Measurements from ENCODE around the gene TEX2. TPM values are rescaled to one million over a fixed set of nuclear protein-coding genes. Genes with fewer than 3 reads are reported as not detected.

Gene TEX2
- total and polyA plus RNA-seq, 2 donors from 2014 or later, result 14.0 to 39.1 TPM

DNA sequence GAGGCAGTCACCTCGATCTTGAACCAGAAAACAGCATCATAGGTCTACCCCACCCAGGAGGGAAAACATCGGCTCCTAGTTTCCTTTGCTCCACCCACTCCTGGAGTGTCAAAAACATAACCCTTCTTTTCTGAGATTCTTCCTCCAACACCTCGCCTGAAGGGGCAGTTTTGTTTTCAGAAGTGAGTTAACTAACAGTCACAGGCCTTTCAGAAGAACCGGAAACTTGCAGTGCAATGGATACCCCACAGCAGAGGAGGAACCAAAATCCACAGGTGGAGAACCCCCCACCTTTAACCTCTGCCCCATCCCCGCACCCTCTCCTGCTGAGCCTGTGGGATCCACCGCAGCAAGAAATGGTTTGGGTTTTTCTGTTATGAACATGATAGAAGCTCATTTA lies 7.8 kb upstream of the TEX2 start:
- Histone ChIP-seq H3K9ac (ENCODE audit: low read length in 3 of 3) (no peak overlapping the region), H3K27me3 (ENCODE audit: control insufficient read depth, insufficient read depth, low read length) (no peaks in the 10 kb centered on the region), H3K4me1 (ENCODE audit: control insufficient read depth in 2 of 3, insufficient read depth in 2 of 3, low read depth in 1 of 3, low read length in 3 of 3) (no peaks in the 10 kb centered on the region), H3K27ac (ENCODE audit: low read depth in 2 of 2, low read length in 2 of 2) (no peak overlapping the region), H3K4me3 (ENCODE audit: low read length in 3 of 3) (no peak overlapping the region), H3K36me3 (ENCODE audit: control insufficient read depth in 2 of 3, insufficient read depth in 3 of 3, low read length in 3 of 3) (no peaks in the 10 kb centered on the region), H3K9me3 (ENCODE audit: control insufficient read depth in 2 of 3, insufficient read depth in 1 of 3, low read length in 3 of 3) (no peaks in the 10 kb centered on the region)
- TF ChIP-seq, protein P1, sequence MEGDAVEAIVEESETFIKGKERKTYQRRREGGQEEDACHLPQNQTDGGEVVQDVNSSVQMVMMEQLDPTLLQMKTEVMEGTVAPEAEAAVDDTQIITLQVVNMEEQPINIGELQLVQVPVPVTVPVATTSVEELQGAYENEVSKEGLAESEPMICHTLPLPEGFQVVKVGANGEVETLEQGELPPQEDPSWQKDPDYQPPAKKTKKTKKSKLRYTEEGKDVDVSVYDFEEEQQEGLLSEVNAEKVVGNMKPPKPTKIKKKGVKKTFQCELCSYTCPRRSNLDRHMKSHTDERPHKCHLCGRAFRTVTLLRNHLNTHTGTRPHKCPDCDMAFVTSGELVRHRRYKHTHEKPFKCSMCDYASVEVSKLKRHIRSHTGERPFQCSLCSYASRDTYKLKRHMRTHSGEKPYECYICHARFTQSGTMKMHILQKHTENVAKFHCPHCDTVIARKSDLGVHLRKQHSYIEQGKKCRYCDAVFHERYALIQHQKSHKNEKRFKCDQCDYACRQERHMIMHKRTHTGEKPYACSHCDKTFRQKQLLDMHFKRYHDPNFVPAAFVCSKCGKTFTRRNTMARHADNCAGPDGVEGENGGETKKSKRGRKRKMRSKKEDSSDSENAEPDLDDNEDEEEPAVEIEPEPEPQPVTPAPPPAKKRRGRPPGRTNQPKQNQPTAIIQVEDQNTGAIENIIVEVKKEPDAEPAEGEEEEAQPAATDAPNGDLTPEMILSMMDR (IDR thresholded peaks at IDR 0.05; ENCODE audit: borderline replicate concordance, extremely low read depth, insufficient read depth), result no peak
- no peak for DNase-seq
- intact Hi-C loops (cut with DNase I), result loop anchor here (10.0 kb wide), 1 partner anchor 116 kb away; no protein-coding TSS in a partner anchor
- FAIRE-seq, result no peak

DNA sequence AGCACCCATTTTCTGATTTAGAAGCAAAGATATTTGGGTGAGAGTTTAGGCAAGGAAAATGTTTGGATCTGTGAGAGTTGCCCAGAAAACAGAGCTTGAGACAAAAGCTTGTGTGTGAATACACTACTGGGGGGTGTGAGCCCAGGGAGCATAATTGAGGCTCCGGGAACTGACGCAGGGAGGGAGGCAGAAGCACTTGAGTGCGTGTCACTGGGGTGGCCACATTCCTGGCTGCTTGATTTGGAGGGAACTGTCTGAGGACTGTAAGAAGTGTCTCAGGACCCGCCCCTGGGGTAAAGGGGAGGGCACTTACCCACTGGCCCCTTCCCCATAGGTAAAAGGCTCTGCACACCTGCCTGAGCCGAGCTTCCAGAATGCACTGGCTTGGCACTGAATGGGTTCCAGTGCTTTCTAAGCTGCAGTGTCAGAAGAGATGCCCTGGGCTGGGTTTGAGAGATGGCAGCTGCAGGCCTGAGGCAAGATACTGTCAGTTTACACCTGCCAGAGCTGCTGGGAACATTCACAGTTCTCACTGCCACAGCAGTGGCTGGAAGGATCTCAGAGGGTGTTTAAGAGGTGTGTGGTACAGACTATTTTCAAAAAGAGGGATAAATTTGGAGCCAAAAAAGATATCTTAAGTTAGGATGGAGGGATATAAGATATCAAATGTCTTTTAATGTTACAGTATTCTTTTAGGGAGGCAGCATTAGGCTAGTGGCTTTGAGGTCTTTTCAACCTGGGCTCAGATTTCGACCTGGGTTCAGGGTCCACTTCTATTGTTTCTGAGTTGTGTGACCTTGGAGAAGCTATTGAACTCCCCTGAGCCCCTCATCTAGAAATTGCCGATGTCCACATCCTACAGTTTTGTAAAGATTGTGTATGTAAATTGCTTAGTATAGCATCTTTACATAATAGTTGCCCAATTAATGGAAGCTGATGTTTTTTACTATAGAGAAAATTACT lies 6.9 kb upstream of the TEX2 start:
- FAIRE-seq (no peak), DNase-seq (no peak)
- intact Hi-C loops (cut with DNase I), result loop anchor here (10.0 kb wide), 1 partner anchor 115 kb away; no protein-coding TSS in a partner anchor
- Histone ChIP-seq H3K9ac (ENCODE audit: low read length in 3 of 3) (no peak overlapping the region), H3K27ac (ENCODE audit: low read depth in 2 of 2, low read length in 2 of 2) (no peak overlapping the region), H3K4me3 (ENCODE audit: low read length in 3 of 3) (no peak overlapping the region), H3K27me3 (ENCODE audit: control insufficient read depth, insufficient read depth, low read length) (no peaks in the 10 kb centered on the region), H3K4me1 (ENCODE audit: control insufficient read depth in 2 of 3, insufficient read depth in 2 of 3, low read depth in 1 of 3, low read length in 3 of 3) (no peaks in the 10 kb centered on the region), H3K9me3 (ENCODE audit: control insufficient read depth in 2 of 3, insufficient read depth in 1 of 3, low read length in 3 of 3) (no peaks in the 10 kb centered on the region), H3K36me3 (ENCODE audit: control insufficient read depth in 2 of 3, insufficient read depth in 3 of 3, low read length in 3 of 3) (no peaks in the 10 kb centered on the region)
- TF ChIP-seq, protein P1 (IDR thresholded peaks at IDR 0.05; ENCODE audit: borderline replicate concordance, extremely low read depth, insufficient read depth), result no peak

DNA sequence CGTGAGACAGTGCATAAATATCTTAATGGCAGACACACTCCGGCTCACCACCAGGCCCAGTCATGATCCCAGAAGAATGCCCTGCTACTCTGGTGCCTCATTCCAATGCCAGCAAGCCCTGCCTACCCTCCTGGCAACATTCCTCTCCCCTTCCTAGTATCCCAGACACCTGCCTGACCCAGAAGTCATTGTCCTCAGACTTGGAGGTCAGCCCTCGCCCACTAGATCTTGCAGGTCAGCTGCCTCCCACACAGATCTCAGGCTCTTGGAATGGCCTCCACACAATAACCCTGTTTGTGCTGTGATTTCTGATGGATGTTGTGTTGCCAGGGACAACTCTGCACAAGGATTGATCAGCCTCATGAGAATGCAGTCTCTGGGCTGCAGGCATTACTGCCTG lies 1.8 kb upstream of the TEX2 start:
- TF ChIP-seq, protein P1 (IDR thresholded peaks at IDR 0.05; ENCODE audit: borderline replicate concordance, extremely low read depth, insufficient read depth), result no peak
- no peaks in the 10 kb centered on the region for H3K27me3 ChIP-seq (ENCODE audit: control insufficient read depth, insufficient read depth, low read length)
- no peak overlapping the region for H3K9ac ChIP-seq (ENCODE audit: low read length in 3 of 3)
- intact Hi-C loops (cut with DNase I), result no loop called here
- no peaks in the 10 kb centered on the region for H3K9me3 ChIP-seq (ENCODE audit: control insufficient read depth in 2 of 3, insufficient read depth in 1 of 3, low read length in 3 of 3)
- DNase-seq (peak in 2 of 5 donors; percentile 44 to 48), FAIRE-seq (no peak)
- H3K27ac ChIP-seq (ENCODE audit: low read depth in 2 of 2, low read length in 2 of 2), result no peak overlapping the region
- peaks cover 0 to 11% (median 9%) of the 10 kb centered on the region in 3 donors for H3K4me1 ChIP-seq (ENCODE audit: control insufficient read depth in 2 of 3, insufficient read depth in 2 of 3, low read depth in 1 of 3, low read length in 3 of 3)
- H3K36me3 ChIP-seq (ENCODE audit: control insufficient read depth in 2 of 3, insufficient read depth in 3 of 3, low read length in 3 of 3), result no peaks in the 10 kb centered on the region
- H3K4me3 ChIP-seq (ENCODE audit: low read length in 3 of 3), result no peak overlapping the region
